NCI-H2107 treated with DMSO at 0.1 percent for 48 hours (cell line): Measurements from ENCODE around the gene TTC23.
A peak's percentile ranks its signal among the peaks of the same experiment; 100 is the strongest.

Experiments used
- DNase-seq: peaks from one replicate; lab custom pipeline; 2025; ENCODE audit not compliant: unreplicated experiment; lab: John Stamatoyannopoulos, UW

TTC23 gene

DNA sequence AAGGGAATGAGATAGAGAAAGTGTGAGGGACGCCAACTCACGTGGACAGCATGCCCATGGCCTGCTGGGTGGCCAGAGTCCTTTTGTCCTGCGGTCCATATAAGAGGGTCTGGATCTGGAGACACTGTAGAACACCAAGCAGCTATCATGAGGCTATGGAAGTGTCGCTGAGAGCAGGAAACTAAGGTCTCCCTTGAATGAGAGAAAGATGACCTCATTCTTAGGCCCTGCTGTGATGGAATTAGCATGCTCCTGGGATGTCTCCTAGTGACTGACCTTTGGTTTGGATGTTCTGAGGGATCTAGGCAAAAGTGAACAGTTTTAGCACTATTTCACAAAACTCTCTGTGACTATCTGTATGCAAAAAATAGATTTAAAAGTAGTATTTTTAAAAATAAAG, 110.1 kb downstream of the TTC23 start:
- DNase-seq = no peak

DNA sequence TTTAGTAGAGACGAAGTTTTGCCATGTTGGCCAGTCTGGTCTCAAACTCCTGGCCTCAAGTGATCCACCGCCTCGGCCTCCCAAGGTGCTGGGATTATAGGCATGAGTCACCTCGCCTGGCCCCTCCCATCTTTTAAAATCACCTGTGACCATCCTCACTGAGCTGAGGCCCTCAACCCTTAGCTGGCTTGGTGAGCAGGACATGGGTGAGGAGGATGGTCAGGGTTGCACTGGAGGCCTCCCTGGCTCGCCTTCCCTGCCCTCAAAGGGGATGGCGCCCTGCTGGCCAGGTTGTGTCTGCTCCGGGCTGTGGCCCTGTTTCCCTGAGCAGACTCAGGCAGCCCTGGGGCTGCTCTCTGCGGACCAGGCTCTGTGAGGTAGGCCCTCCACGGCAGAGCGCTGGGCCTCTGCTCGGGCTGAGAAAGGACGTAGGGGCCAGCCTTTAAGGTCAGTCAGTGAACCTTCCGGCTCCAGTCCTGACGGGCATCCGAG, 110.8 kb downstream of the TTC23 start:
- DNase-seq = no peak

DNA sequence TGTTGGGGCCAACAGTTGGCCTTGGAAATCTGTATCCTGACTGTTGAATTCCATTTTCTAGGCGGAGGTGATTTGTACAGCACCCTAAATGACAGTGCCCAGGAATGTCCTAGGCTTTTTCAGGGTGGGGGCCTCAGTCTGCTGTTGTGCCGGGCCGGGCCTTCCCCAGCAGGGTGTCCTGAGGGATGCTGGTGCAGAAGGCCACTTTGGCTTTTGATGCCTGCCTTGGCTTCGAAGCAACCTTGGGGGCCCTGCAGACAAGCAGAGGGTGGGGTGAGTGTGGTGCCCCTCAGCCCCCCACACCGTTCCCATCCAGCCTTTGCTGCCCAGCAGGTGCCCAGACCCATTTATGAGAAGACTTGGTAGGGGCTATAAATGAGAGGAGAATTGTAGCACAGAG, 111.5 kb downstream of the TTC23 start:
- DNase-seq = no peak

GRCh38 chr15:99137111-99137546, 112.3 kb downstream of the TTC23 start:
- DNase-seq = peak; percentile 77

DNA sequence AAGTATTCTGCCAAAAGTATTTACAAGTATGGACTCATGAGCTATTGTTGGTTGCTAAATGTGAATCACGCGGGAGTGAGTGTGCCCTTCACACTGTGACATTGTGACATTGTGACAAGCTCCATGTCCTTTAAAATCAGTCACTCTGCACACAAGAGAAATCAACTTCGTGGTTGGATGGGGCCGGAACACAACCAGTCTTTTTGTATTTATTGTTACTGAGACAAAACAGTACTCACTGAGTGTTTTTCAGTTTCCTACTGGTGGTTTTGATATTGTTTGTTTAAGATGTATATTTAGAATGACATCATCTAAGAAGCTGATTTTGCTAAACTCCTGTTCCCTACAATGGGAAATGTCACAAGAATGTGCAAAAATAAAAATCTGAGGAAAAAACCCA, 114.2 kb downstream of the TTC23 start:
- DNase-seq = peak; percentile 25

- DNase-seq = no peak
Measured at GRCh38 chr15:99134317-99134821, 115.0 kb downstream of the TTC23 start.

GRCh38 chr15:99132634-99133287, 116.6 kb downstream of the TTC23 start:
- DNase-seq = no peak

DNA sequence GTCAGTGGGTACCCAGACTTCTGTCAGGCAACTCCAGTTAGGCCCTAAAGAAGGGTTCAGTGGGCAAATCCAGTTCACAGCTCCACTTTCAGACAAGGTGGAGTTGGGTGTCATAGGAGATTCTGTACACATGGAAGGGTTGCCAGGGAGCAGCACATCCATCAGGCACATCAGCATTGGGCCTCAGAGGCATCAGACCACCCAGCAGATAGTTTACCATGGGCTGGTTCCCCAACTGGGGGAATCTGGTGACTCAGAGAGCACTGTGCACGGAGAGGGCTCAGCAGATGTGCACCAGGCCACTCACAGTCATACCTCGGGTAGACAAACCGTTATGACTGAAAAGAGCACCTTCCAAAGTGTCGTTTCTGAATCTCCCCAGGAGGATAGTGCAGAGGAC, 117.3 kb downstream of the TTC23 start:
- DNase-seq = no peak

- DNase-seq = no peak
Measured at GRCh38 chr15:99131441-99132023, 117.8 kb downstream of the TTC23 start.

DNA sequence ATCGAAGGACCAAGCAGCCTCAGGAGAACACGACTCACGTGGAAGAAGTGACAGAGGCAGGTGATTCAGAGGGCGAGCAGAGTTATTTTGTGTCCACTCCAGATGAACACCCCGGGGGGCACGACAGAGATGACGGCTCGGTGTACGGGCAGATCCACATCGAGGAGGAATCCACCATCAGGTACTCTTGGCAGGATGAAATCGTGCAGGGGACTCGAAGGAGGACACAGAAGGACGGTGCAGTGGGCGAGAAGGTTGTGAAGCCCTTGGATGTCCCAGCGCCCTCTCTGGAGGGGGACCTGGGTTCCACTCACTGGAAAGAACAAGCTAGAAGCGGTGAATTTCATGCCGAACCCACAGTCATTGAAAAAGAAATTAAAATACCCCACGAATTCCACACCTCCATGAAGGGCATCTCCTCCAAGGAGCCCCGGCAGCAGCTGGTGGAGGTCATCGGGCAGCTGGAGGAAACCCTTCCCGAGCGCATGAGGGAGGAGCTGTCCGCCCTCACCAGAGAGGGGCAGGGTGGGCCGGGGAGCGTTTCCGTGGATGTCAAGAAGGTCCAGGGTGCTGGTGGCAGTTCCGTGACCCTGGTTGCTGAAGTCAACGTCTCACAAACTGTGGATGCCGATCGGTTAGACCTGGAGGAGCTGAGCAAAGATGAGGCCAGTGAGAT, 118.5 kb downstream of the TTC23 start:
- DNase-seq = no peak

- DNase-seq = no peak
Measured at GRCh38 chr15:99130314-99130713, 119.1 kb downstream of the TTC23 start.

- no peak for DNase-seq
Measured at GRCh38 chr15:99129644-99130043, 119.7 kb downstream of the TTC23 start.

DNA sequence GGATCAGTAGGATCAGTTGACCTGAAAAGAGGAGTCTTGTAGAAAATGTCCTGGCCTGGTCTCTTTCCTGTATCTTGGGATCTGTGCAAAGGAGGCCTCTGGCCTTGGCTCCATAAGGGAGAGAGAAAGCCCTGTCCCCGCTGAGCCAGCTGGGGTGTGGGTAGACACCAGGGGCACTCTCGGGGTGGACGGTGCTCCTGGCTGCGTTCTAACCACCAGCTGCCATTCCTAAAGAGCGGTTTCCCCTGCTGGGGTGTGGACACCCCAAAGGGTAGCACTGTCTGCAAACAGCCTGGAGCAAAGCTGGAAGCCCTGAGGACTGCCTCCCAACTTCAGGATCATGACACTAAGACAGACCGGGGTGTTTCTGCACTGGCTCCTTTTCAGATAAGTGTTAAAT, 121.0 kb downstream of the TTC23 start:
- DNase-seq = no peak

DNA sequence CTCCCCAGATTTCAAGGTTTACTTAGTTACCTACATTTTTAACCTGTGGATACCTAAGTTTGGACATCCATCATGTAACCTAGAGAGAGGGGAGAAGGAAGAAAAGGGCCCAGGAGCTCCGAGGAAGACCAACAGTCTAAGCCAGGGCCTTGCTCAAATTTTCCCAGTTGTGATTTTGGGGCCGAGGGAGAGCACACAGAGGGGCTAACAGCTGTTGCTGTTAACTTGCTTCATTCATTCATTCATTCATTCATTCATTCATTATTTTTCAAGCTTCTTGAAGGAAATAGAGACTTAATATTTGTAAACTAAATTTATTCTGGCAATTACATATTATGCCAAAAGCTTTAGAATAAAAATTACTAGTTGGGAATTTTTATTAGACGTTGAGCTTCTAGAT, 121.6 kb downstream of the TTC23 start:
- DNase-seq = no peak

GRCh38 chr15:99126930-99127329, 122.5 kb downstream of the TTC23 start:
- DNase-seq = no peak

GRCh38 chr15:99126131-99126588, 123.2 kb downstream of the TTC23 start:
- DNase-seq = no peak

DNA sequence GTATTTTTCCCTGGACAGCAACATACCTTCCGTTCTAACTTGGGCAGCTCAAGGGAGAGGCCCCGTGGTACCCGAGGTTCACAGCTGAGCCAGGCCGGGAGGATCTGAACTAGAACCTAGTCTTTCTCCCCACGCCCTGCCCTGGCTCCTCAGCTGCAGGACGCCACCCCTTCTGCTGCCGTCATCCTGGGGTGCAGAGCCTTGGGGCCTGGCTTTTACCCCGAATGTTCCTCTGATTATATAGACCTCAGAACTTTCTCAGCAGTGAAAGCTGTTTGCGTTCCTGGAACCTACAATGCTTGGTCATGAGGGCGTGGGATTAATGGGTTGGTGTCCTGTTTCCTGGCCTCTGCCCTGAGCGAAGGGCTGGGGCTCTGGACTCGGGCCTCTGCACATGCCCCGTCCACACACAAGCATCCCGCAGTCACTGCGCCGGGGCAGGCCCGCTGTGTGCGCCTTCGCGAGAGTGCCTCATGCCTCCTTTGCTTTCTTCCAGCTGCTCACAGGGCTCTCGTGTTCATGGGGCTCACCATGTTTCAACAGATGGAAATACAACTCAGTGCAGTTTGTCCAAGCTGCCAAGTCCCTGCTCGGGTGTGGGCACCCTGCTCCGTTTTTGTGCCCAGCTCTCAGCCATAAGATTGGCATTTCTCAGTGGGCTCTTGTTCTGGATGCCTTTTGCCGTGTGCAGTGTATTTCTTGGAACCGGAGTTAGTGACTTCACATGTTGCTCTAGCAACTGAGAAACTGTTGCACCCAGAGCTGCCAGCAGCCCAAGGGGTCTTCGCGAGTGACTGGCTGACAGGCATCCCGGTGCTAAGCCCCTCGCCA, 124.1 kb downstream of the TTC23 start:
- DNase-seq = no peak

DNA sequence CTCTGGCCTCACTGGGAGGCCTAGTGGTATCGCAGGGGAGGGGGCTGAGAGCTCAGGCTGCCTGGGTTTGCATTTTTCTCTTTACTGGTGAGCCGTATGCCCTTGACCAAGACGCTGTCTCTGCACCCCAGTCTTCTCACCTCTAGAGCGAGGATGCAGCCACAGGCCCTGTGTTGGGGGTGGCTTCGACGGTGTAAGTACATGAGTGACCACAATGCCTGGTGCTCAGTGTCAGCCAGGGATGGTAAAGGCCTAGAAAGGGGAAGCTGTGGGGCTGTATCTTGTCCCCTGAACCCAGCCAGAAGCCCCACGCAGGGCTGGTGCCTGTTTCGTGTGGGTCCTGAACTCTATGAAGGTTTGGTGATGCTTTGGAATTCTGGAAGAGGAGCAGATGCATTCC, 124.7 kb downstream of the TTC23 start:
- no peak for DNase-seq

GRCh38 chr15:99123713-99124451, 125.5 kb downstream of the TTC23 start:
- DNase-seq = no peak
